Neuronal stem cell (in vitro differentiated cells): Measurements from ENCODE around the gene LGR6.
A peak's percentile ranks its signal among the peaks of the same experiment; 100 is the strongest.

ENCODE experiments used
- DNase-seq: peaks from one replicate; pipeline ENCODE4 v3.0.0-alpha.2; 2013; ENCODE audit warnings: low spot score
- H2AFZ ChIP-seq: one replicate; pipeline ENCODE4 v1.6.1; 2013; ENCODE audit warnings: mild to moderate bottlenecking, low read length, inconsistent platforms
- H2AK5ac ChIP-seq: 2 replicates; pipeline ENCODE4 v1.6.1; 2013; ENCODE audit warnings: low read depth, mild to moderate bottlenecking, inconsistent platforms, low read length, moderate library complexity, mixed read lengths
- H2BK120ac ChIP-seq: 2 replicates; pipeline ENCODE4 v1.6.1; 2013; ENCODE audit warnings: low read depth, mild to moderate bottlenecking, inconsistent platforms, low read length, moderate library complexity, mixed read lengths
- H2BK12ac ChIP-seq: one replicate; pipeline ENCODE4 v1.6.1; 2013; ENCODE audit warnings: low read length, inconsistent platforms
- H2BK15ac ChIP-seq: 2 replicates; pipeline ENCODE4 v1.6.1; 2013; ENCODE audit warnings: mild to moderate bottlenecking, low read length, inconsistent platforms, mixed read lengths
- H2BK5ac ChIP-seq: one replicate; pipeline ENCODE4 v1.6.1; 2013; ENCODE audit warnings: inconsistent platforms, mild to moderate bottlenecking, low read length, moderate library complexity
- H3K14ac ChIP-seq: one replicate; pipeline ENCODE4 v1.6.1; 2013; ENCODE audit warnings: low read length, inconsistent platforms
- H3K18ac ChIP-seq: 2 replicates; pipeline ENCODE4 v1.6.1; 2013; ENCODE audit warnings: low read length, inconsistent platforms
- H3K23ac ChIP-seq: 2 replicates; pipeline ENCODE4 v1.6.1; 2013; ENCODE audit warnings: low read depth, mild to moderate bottlenecking, mixed read lengths, low read length, inconsistent platforms; ENCODE audit not compliant: poor library complexity
- H3K27ac ChIP-seq: replicated peaks from 3 replicates; pipeline ENCODE4 v1.5.1; 2013; ENCODE audit warnings: low read length, inconsistent platforms
- H3K27me3 ChIP-seq, 3 experiments: 2 replicates each; pipeline ENCODE4 v1.6.1; 2013; ENCODE audit warnings: low read length in 3 of 3, mild to moderate bottlenecking in 2 of 3, inconsistent platforms in 1 of 3, low read depth in 1 of 3, mixed read lengths in 1 of 3, moderate library complexity in 1 of 3; ENCODE audit not compliant: control insufficient read depth in 3 of 3, insufficient read depth in 3 of 3
- H3K36me3 ChIP-seq, 2 donors: replicated peaks in 1 of 2; 2 replicates each; pipeline ENCODE4 v1.6.1; 2013; ENCODE audit warnings: low read length in 2 of 2; ENCODE audit not compliant: control insufficient read depth in 2 of 2, insufficient read depth in 2 of 2
- H3K4ac ChIP-seq: 2 replicates; pipeline ENCODE4 v1.6.1; 2013; ENCODE audit warnings: inconsistent platforms, mild to moderate bottlenecking, low read length, moderate library complexity
- H3K4me1 ChIP-seq, 2 donors: 1 replicate in 1 of 2; 2 replicates in 1 of 2; pipeline ENCODE4 v1.6.1; 2013; ENCODE audit warnings: low read length in 2 of 2, low read depth in 1 of 2; ENCODE audit not compliant: control insufficient read depth in 2 of 2, insufficient read depth in 1 of 2
- H3K4me2 ChIP-seq: one replicate; pipeline ENCODE4 v1.6.1; 2013; ENCODE audit warnings: mild to moderate bottlenecking, low read length, inconsistent platforms; ENCODE audit not compliant: insufficient read depth, poor library complexity, severe bottlenecking
- H3K4me3 ChIP-seq, 2 donors: 2 replicates each; pipeline ENCODE4 v1.5.1; 2013; ENCODE audit warnings: low read length in 2 of 2, mild to moderate bottlenecking in 2 of 2, inconsistent platforms in 1 of 2, moderate library complexity in 1 of 2
- H3K79me1 ChIP-seq: one replicate; pipeline ENCODE4 v1.6.1; 2013; ENCODE audit warnings: low read depth, mild to moderate bottlenecking, inconsistent platforms, low read length, moderate library complexity
- H3K9ac ChIP-seq: one replicate; pipeline ENCODE4 v1.6.1; 2013; ENCODE audit warnings: mild to moderate bottlenecking, low read depth, low read length, inconsistent platforms; ENCODE audit not compliant: poor library complexity
- H3K9me3 ChIP-seq, 2 donors: replicated peaks in 1 of 2; 2 replicates each; pipeline versions ENCODE3 to v1.6.1; 2013; ENCODE audit warnings: low read length in 2 of 2, mild to moderate bottlenecking in 2 of 2, inconsistent platforms in 1 of 2, low read depth in 1 of 2, mixed read lengths in 1 of 2, moderate library complexity in 1 of 2; ENCODE audit not compliant: control insufficient read depth in 2 of 2, insufficient read depth in 1 of 2
- H4K8ac ChIP-seq: one replicate; pipeline ENCODE4 v1.6.1; 2013; ENCODE audit warnings: low read depth, mild to moderate bottlenecking, inconsistent platforms, low read length, moderate library complexity
- H4K91ac ChIP-seq: one replicate; pipeline ENCODE4 v1.6.1; 2013; ENCODE audit warnings: low read length, low read depth, mild to moderate bottlenecking, inconsistent platforms; ENCODE audit not compliant: poor library complexity
- WGBS, 2 donors: extraction: QIAGEN DNeasy Blood & Tissue Kit; methylation state at CpG; one replicate each; pipeline ENCODE4 v1.1.7; 2013; ENCODE audit warnings: missing lambda C conversion rate in 2 of 2, mixed read lengths in 1 of 2; ENCODE audit not compliant: insufficient read length in 2 of 2, insufficient replicate concordance in 1 of 2; ENCODE audit errors: extremely low coverage in 2 of 2; 5-methylcytosine and 5-hydroxymethylcytosine counted together

Gene LGR6

GRCh38 chr1:202155478-202156021 lies 38.0 kb upstream of the LGR6 start:
- no peak overlapping the region for H2BK12ac ChIP-seq
- no peak overlapping the region for H3K9ac ChIP-seq
- H3K9me3 ChIP-seq: no peaks in the 10 kb centered on the region
- no peak overlapping the region for H4K91ac ChIP-seq
- H3K14ac ChIP-seq: no peak overlapping the region
- H3K27me3 ChIP-seq: peaks cover 0 to 30% (median 0%) of the 10 kb centered on the region in 3 experiments
- no peak overlapping the region for H4K8ac ChIP-seq
- no peak overlapping the region for H3K4me3 ChIP-seq
- H3K36me3 ChIP-seq: no peaks in the 10 kb centered on the region
- WGBS, 2 donors: no CpG with 5 or more reads among the region's 8 CpGs
- no peak overlapping the region for H3K4ac ChIP-seq
- H2BK120ac ChIP-seq: no peak overlapping the region
- DNase-seq: no peak
- H3K4me2 ChIP-seq: no peak overlapping the region
- H3K4me1 ChIP-seq: peaks cover 1 to 4% of the 10 kb centered on the region in 2 donors
- H3K27ac ChIP-seq: no peak overlapping the region
- no peak overlapping the region for H2AFZ ChIP-seq
- H2AK5ac ChIP-seq: no peak overlapping the region
- no peak overlapping the region for H3K23ac ChIP-seq
- no peak overlapping the region for H2BK15ac ChIP-seq
- H2BK5ac ChIP-seq: no peak overlapping the region
- no peaks in the 10 kb centered on the region for H3K79me1 ChIP-seq
- no peak overlapping the region for H3K18ac ChIP-seq

GRCh38 chr1:202156590-202156989 lies 37.0 kb upstream of the LGR6 start:
- H3K4ac ChIP-seq: no peak overlapping the region
- H4K91ac ChIP-seq: no peak overlapping the region
- H3K36me3 ChIP-seq: no peaks in the 10 kb centered on the region
- H3K4me2 ChIP-seq: no peak overlapping the region
- H3K79me1 ChIP-seq: no peaks in the 10 kb centered on the region
- peaks cover 0 to 31% (median 0%) of the 10 kb centered on the region in 3 experiments for H3K27me3 ChIP-seq
- no peak for DNase-seq
- H2AK5ac ChIP-seq: peak overlapping the region; percentile 21
- H2BK15ac ChIP-seq: no peak overlapping the region
- H2AFZ ChIP-seq: no peak overlapping the region
- no peak overlapping the region for H3K23ac ChIP-seq
- no peak overlapping the region for H3K27ac ChIP-seq
- WGBS, 2 donors: no CpG with 5 or more reads among the region's 8 CpGs
- H3K14ac ChIP-seq: no peak overlapping the region
- no peak overlapping the region for H3K9ac ChIP-seq
- peak overlapping the region; percentile 25 for H3K18ac ChIP-seq
- no peak overlapping the region for H2BK120ac ChIP-seq
- H3K9me3 ChIP-seq: no peaks in the 10 kb centered on the region
- no peak overlapping the region for H3K4me3 ChIP-seq
- no peak overlapping the region for H4K8ac ChIP-seq
- no peak overlapping the region for H2BK5ac ChIP-seq
- H3K4me1 ChIP-seq: peaks cover 1 to 9% of the 10 kb centered on the region in 2 donors
- H2BK12ac ChIP-seq: no peak overlapping the region

- Histone ChIP-seq H3K4me2 (no peak overlapping the region), H3K27ac (no peak overlapping the region), H4K91ac (no peak overlapping the region), H2BK15ac (no peak overlapping the region), H2BK120ac (no peak overlapping the region), H3K27me3 (peaks cover 0 to 34% (median 0%) of the 10 kb centered on the region in 3 experiments), H3K4me3 (no peak overlapping the region), H2BK12ac (no peak overlapping the region), H4K8ac (no peak overlapping the region), H3K9ac (no peak overlapping the region), H3K4me1 (peaks cover 8 to 14% of the 10 kb centered on the region in 2 donors), H3K18ac (no peak overlapping the region), H2AFZ (no peak overlapping the region), H2BK5ac (no peak overlapping the region), H3K4ac (no peak overlapping the region), H3K23ac (no peak overlapping the region), H3K79me1 (no peaks in the 10 kb centered on the region), H3K36me3 (no peaks in the 10 kb centered on the region), H3K14ac (no peak overlapping the region), H2AK5ac (no peak overlapping the region), H3K9me3 (no peaks in the 10 kb centered on the region)
- WGBS, 2 donors: no CpG with 5 or more reads among the region's 10 CpGs
- DNase-seq: no peak
Observed at GRCh38 chr1:202157945-202158344, 35.7 kb upstream of the LGR6 start.

GRCh38 chr1:202158810-202159533 lies 34.6 kb upstream of the LGR6 start:
- H4K91ac ChIP-seq: no peak overlapping the region
- H3K79me1 ChIP-seq: no peaks in the 10 kb centered on the region
- H3K4ac ChIP-seq: no peak overlapping the region
- H3K4me3 ChIP-seq: no peak overlapping the region
- no peak overlapping the region for H3K9ac ChIP-seq
- H3K18ac ChIP-seq: no peak overlapping the region
- H2BK15ac ChIP-seq: no peak overlapping the region
- WGBS, 2 donors: no CpG with 5 or more reads among the region's 10 CpGs
- no peak overlapping the region for H2BK12ac ChIP-seq
- no peaks in the 10 kb centered on the region for H3K36me3 ChIP-seq
- no peak for DNase-seq
- H3K4me1 ChIP-seq: peaks cover 10 to 14% of the 10 kb centered on the region in 2 donors
- peaks cover 0 to 39% (median 0%) of the 10 kb centered on the region in 3 experiments for H3K27me3 ChIP-seq
- H3K27ac ChIP-seq: no peak overlapping the region
- no peak overlapping the region for H3K23ac ChIP-seq
- H2BK5ac ChIP-seq: no peak overlapping the region
- H4K8ac ChIP-seq: no peak overlapping the region
- H2AK5ac ChIP-seq: no peak overlapping the region
- no peak overlapping the region for H3K14ac ChIP-seq
- no peak overlapping the region for H2BK120ac ChIP-seq
- no peak overlapping the region for H3K4me2 ChIP-seq
- H3K9me3 ChIP-seq: no peaks in the 10 kb centered on the region
- H2AFZ ChIP-seq: no peak overlapping the region
